Peyer's patch (tissue), 4 donors: Measurements from ENCODE around the gene MLPH.

Source experiments
- POLR2A ChIP-seq, 2 donors: fragments of 450-650 bp; IDR thresholded peaks; one replicate each; pipeline ENCODE4 v1.5.1; 2017; ENCODE audit warnings: antibody characterized with exemption in 2 of 2, mild to moderate bottlenecking in 2 of 2, moderate library complexity in 2 of 2
- TF ChIP-seq, protein P1 (sequence below), 6 experiments: fragments of 450-650 bp in 4 of 6; fragments of 200-600 bp in 2 of 6; sonication (generic) in 1 of 6; IDR thresholded peaks; one replicate each; pipeline ENCODE4 v1.5.1; 2017 to 2019; ENCODE audit warnings: antibody characterized with exemption in 6 of 6, mild to moderate bottlenecking in 3 of 6, moderate library complexity in 1 of 6

GRCh38 chr2:237515621-237516275 lies 28.7 kb downstream of the MLPH start:
- no peak for TF ChIP-seq POLR2A (IDR thresholded peaks at IDR 0.05)
- TF ChIP-seq, protein P1, sequence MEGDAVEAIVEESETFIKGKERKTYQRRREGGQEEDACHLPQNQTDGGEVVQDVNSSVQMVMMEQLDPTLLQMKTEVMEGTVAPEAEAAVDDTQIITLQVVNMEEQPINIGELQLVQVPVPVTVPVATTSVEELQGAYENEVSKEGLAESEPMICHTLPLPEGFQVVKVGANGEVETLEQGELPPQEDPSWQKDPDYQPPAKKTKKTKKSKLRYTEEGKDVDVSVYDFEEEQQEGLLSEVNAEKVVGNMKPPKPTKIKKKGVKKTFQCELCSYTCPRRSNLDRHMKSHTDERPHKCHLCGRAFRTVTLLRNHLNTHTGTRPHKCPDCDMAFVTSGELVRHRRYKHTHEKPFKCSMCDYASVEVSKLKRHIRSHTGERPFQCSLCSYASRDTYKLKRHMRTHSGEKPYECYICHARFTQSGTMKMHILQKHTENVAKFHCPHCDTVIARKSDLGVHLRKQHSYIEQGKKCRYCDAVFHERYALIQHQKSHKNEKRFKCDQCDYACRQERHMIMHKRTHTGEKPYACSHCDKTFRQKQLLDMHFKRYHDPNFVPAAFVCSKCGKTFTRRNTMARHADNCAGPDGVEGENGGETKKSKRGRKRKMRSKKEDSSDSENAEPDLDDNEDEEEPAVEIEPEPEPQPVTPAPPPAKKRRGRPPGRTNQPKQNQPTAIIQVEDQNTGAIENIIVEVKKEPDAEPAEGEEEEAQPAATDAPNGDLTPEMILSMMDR (IDR thresholded peaks at IDR 0.05) = no peak
